Endothelial cell (in vitro differentiated cells): Measurements from ENCODE around the gene CITED1. TPM values are rescaled to one million over a fixed set of nuclear protein-coding genes. Genes with fewer than 3 reads are reported as not detected.

Experiments used
- DNase-seq: peaks from one replicate; pipeline ENCODE4 v3.0.0; 2021; ENCODE audit warnings: low spot score
- H3K27ac Mint-ChIP-seq: one replicate; pipeline ENCODE4 v1.8.0; 2021; ENCODE audit warnings: mixed read lengths, inconsistent platforms; ENCODE audit not compliant: unreplicated experiment
- H3K27me3 Mint-ChIP-seq: one replicate; pipeline ENCODE4 v1.8.0; 2021; ENCODE audit warnings: mild to moderate bottlenecking, moderate library complexity, mixed read lengths, inconsistent platforms; ENCODE audit not compliant: unreplicated experiment
- H3K36me3 Mint-ChIP-seq: one replicate; pipeline ENCODE4 v1.8.0; 2021; ENCODE audit warnings: mild to moderate bottlenecking, low read depth, mixed read lengths, inconsistent platforms; ENCODE audit not compliant: unreplicated experiment
- H3K4me1 Mint-ChIP-seq: one replicate; pipeline ENCODE4 v1.8.0; 2021; ENCODE audit warnings: mild to moderate bottlenecking, mixed read lengths, inconsistent platforms; ENCODE audit not compliant: unreplicated experiment
- H3K4me3 Mint-ChIP-seq: one replicate; pipeline ENCODE4 v1.8.0; 2021; ENCODE audit warnings: mild to moderate bottlenecking, mixed read lengths, inconsistent platforms; ENCODE audit not compliant: unreplicated experiment
- H3K9me3 Mint-ChIP-seq: one replicate; pipeline ENCODE4 v1.8.0; 2021; ENCODE audit warnings: mixed read lengths, inconsistent platforms; ENCODE audit not compliant: unreplicated experiment
- CTCF ChIP-seq: fragments of 200-600 bp; sonication (generic); IDR thresholded peaks from one replicate; pipeline ENCODE4 v1.5.0; 2021; ENCODE audit warnings: antibody characterized with exemption; ENCODE audit not compliant: unreplicated experiment
- total RNA-seq: library from RNA; stranded (reverse); fragmentation: NEBNext Ultra II Directional; extraction: Animal tissue kit (Norgen Biotek cat#: 25700); gene quantifications from one replicate; pipeline ENCODE4 v1.2.1, GENCODE V29; 2021; ENCODE audit not compliant: unreplicated experiment

CITED1 gene
- total RNA-seq, 1 donor from 2014 or later: 3.2 TPM

- no peak overlapping the region for H3K27ac Mint-ChIP-seq
- no peak for DNase-seq
- no peaks in the 10 kb centered on the region for H3K9me3 Mint-ChIP-seq
- H3K27me3 Mint-ChIP-seq: peaks cover 2% of the 10 kb centered on the region
- peaks cover 7% of the 10 kb centered on the region for H3K4me1 Mint-ChIP-seq
- no peaks in the 10 kb centered on the region for H3K36me3 Mint-ChIP-seq
- no peak overlapping the region for H3K4me3 Mint-ChIP-seq
- no peak for TF ChIP-seq CTCF
Measured at GRCh38 chrX:72314881-72315280, 9.2 kb upstream of the CITED1 start.

GRCh38 chrX:72313707-72314641 lies 8.3 kb upstream of the CITED1 start:
- peaks cover 2% of the 10 kb centered on the region for H3K27me3 Mint-ChIP-seq

GRCh38 chrX:72312311-72312940 lies 6.7 kb upstream of the CITED1 start:
- Mint-ChIP-seq H3K9me3 (no peaks in the 10 kb centered on the region), H3K36me3 (no peaks in the 10 kb centered on the region), H3K27ac (no peak overlapping the region), H3K27me3 (peaks cover 6% of the 10 kb centered on the region), H3K4me1 (peaks cover 10% of the 10 kb centered on the region), H3K4me3 (no peak overlapping the region)
- no peak for DNase-seq
- TF ChIP-seq CTCF: no peak

More at GRCh38 chrX:72313707-72314641, 8.3 kb upstream of the CITED1 start:
- peaks cover 7% of the 10 kb centered on the region for H3K4me1 Mint-ChIP-seq
- H3K36me3 Mint-ChIP-seq: no peaks in the 10 kb centered on the region
- H3K9me3 Mint-ChIP-seq: no peaks in the 10 kb centered on the region
- TF ChIP-seq CTCF: no peak
- H3K4me3 Mint-ChIP-seq: no peak overlapping the region
- no peak for DNase-seq
- H3K27ac Mint-ChIP-seq: no peak overlapping the region

GRCh38 chrX:72309297-72310071 lies 3.8 kb upstream of the CITED1 start:
- Mint-ChIP-seq H3K27ac (no peak overlapping the region), H3K4me1 (peaks cover 6% of the 10 kb centered on the region), H3K36me3 (no peaks in the 10 kb centered on the region), H3K27me3 (peaks cover 13% of the 10 kb centered on the region), H3K9me3 (no peaks in the 10 kb centered on the region), H3K4me3 (no peak overlapping the region)
- TF ChIP-seq CTCF: no peak
- DNase-seq: no peak
